SK-N-MC (cell line): ENCODE data around the gene GRIK3.

Experiments
- EZH2 ChIP-seq: fragments of 200-600 bp; sonication (generic); IDR thresholded peaks from one replicate; pipeline ENCODE4 v1.6.1; 2017; ENCODE audit warnings: antibody characterized with exemption
- FOXP2 ChIP-seq: optimal IDR thresholded peaks from 2 replicates; pipeline ENCODE3; 2011; ENCODE audit warnings: mild to moderate bottlenecking, moderate library complexity; ENCODE audit not compliant: insufficient read depth; ENCODE audit errors: extremely low read length, control extremely low read depth
- POLR2AphosphoS5 ChIP-seq: IDR thresholded peaks from 2 replicates; pipeline ENCODE4 v1.6.1; 2012; ENCODE audit warnings: mild to moderate bottlenecking, low read depth, low read length, borderline replicate concordance

- TF ChIP-seq EZH2, result no peak
- no peak for TF ChIP-seq POLR2AphosphoS5
- no peak for TF ChIP-seq FOXP2
Observed at GRCh38 chr1:36814083-36814482, 220.2 kb downstream of the GRIK3 start.
